Measurements from ENCODE around the gene GBA2. TPM values are rescaled to one million over a fixed set of nuclear protein-coding genes. Genes with fewer than 3 reads are reported as not detected.

Gene GBA2
- total and polyA plus RNA-seq, 9 donors, result 27.8 to 73.2 (median 44.5) TPM

- 13 to 30% (median 26%) methylated on average over 3 of the region's 3 CpGs for WGBS, 3 donors
- no peak overlapping the region for H3K27ac ChIP-seq
- no peaks in the 10 kb centered on the region for H3K27me3 ChIP-seq
- no peak for DNase-seq
- intact Hi-C loops (cut with DNase I), result loop anchor here in 3 of 4 donors (5.0 kb wide), 4 partner anchors 37 to 742 kb away; partner anchors contain the start of genes CCDC107 (in 1 of the 3), DNAJB5 (in 1 of the 3) and RMRP (in 1 of the 3)
- no peaks in the 10 kb centered on the region for H3K9me3 ChIP-seq
- peaks cover 34% of the 10 kb centered on the region for H3K4me1 ChIP-seq (ENCODE audit: insufficient read depth)
- peak overlapping the region; percentile 92 for H3K4me3 ChIP-seq
- TF ChIP-seq POLR2A (IDR thresholded peaks at IDR 0.05), result no peak
- no peak for TF ChIP-seq EP300 (IDR thresholded peaks at IDR 0.05)
- TF ChIP-seq CTCF (IDR thresholded peaks at IDR 0.05), result no peak
- H3K36me3 ChIP-seq, result no peaks in the 10 kb centered on the region
Observed at GRCh38 chr9:35729101-35729500, 19.9 kb downstream of the GBA2 start.

GRCh38 chr9:35728041-35728971 is 20.7 kb downstream of the GBA2 start:
- H3K4me3 ChIP-seq, result peak overlapping the region; percentile 34
- H3K27ac ChIP-seq, result peak overlapping the region in 1 of 2 donors; percentile 52
- H3K36me3 ChIP-seq, result no peaks in the 10 kb centered on the region
- 0 to 3% (median 2%) methylated on average over 10 of the region's 10 CpGs for WGBS, 3 donors
- TF ChIP-seq POLR2A (IDR thresholded peaks at IDR 0.05), result no peak
- peak; percentile 7 for TF ChIP-seq EP300 (IDR thresholded peaks at IDR 0.05)
- H3K9me3 ChIP-seq, result no peaks in the 10 kb centered on the region
- no peaks in the 10 kb centered on the region for H3K27me3 ChIP-seq
- peak; percentile 72 to 79 (median 74) for DNase-seq
- intact Hi-C loops (cut with DNase I), result loop anchor here in 3 of 4 donors (5.0 kb wide), 4 partner anchors 36 to 741 kb away; partner anchors contain the start of genes CCDC107 (in 1 of the 3), DNAJB5 (in 1 of the 3) and RMRP (in 1 of the 3)
- H3K4me1 ChIP-seq (ENCODE audit: insufficient read depth), result peaks cover 34% of the 10 kb centered on the region

DNA sequence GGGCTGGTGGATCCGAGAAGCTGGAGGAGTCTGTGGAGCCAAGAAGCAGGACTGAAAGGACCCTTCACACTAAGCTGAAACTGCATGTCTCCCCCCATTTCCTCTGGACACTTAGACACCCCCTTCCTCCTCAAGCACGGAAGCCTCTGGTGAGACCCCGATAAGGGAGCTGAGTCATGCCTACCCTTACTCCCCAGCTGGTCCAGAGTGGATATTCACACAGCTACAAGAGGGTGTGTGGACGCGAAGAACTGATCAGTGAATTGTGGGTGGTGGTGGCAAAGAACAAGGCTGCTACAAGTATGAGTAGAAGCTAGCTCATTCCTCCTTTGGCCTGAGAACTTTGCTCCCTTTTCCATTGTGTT is 21.4 kb downstream of the GBA2 start:
- Histone ChIP-seq H3K36me3 (no peaks in the 10 kb centered on the region), H3K9me3 (no peaks in the 10 kb centered on the region)
- WGBS, 3 donors, result 0 to 5% (median 3%) methylated on average over 5 of the region's 5 CpGs

DNA sequence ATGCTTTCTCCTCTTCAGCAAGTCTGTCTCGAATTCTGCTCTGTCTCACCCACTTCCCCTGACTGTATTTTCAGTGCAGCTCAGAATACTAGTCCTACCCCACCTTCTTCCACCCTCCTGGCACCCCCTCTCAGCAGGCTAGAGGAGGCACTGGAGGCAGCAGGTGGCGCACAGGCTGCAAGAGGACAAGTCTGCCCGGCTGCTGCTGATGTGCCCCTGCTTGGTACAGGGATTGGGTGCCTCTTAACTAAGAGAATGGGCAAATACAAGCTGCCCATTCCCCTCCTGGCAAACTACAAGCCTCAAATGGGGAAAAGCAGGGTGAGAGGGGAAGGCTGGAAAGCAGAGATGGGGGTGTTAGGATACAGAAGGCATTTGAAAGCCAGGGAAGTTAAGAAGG is 22.1 kb downstream of the GBA2 start:
- Histone ChIP-seq H3K4me1 (ENCODE audit: insufficient read depth) (peaks cover 34% of the 10 kb centered on the region), H3K36me3 (no peaks in the 10 kb centered on the region), H3K27ac (no peak overlapping the region), H3K4me3 (peak overlapping the region; percentile 22), H3K9me3 (no peaks in the 10 kb centered on the region), H3K27me3 (no peaks in the 10 kb centered on the region)
- no peak for DNase-seq
- intact Hi-C loops (cut with DNase I), result loop anchor here in 3 of 4 donors (5.0 kb wide), 4 partner anchors 35 to 740 kb away; partner anchors contain the start of genes CCDC107 (in 1 of the 3), DNAJB5 (in 1 of the 3) and RMRP (in 1 of the 3)
- TF ChIP-seq CTCF (IDR thresholded peaks at IDR 0.05) (no peak), EP300 (IDR thresholded peaks at IDR 0.05) (no peak), POLR2A (IDR thresholded peaks at IDR 0.05) (no peak)
- WGBS, 3 donors, result 54 to 66% (median 54%) methylated on average over 3 of the region's 3 CpGs

More for the DNA sequence above, 21.4 kb downstream of the GBA2 start:
- intact Hi-C loops (cut with DNase I), result loop anchor here in 3 of 4 donors (5.0 kb wide), 4 partner anchors 35 to 740 kb away; partner anchors contain the start of genes CCDC107 (in 1 of the 3), DNAJB5 (in 1 of the 3) and RMRP (in 1 of the 3)
- TF ChIP-seq EP300 (IDR thresholded peaks at IDR 0.05) (no peak), CTCF (IDR thresholded peaks at IDR 0.05) (no peak), POLR2A (IDR thresholded peaks at IDR 0.05) (no peak)
- no peak for DNase-seq
- Histone ChIP-seq H3K4me3 (peak overlapping the region; percentile 22), H3K4me1 (ENCODE audit: insufficient read depth) (peaks cover 34% of the 10 kb centered on the region), H3K27me3 (no peaks in the 10 kb centered on the region), H3K27ac (peak overlapping the region in 1 of 2 donors; percentile 52)
